ENCODE results near the gene NCKAP1.

GRCh38 chr2:182867426-182868053 lies 170.7 kb downstream of the NCKAP1 start:
- TF ChIP-seq CTCF (IDR thresholded peaks at IDR 0.05; ENCODE audit: low read length) (no peak), EZH2 (optimal IDR thresholded peaks at IDR 0.05; ENCODE audit: low read depth, low read length) (no peak), EZH2phosphoT487 (IDR thresholded peaks at IDR 0.05; ENCODE audit: low read length) (no peak)

Measured in MM.1S (cell line).